ENCODE measurements around the gene HOXC6. TPM values are rescaled to one million over a fixed set of nuclear protein-coding genes. Genes with fewer than 3 reads are reported as not detected.

The HOXC6 gene
- total RNA-seq, 1 donor from 2014 or later, result not detected

- ATAC-seq (no peak), DNase-seq (ENCODE audit: low spot score) (no peak)
Measured at GRCh38 chr12:54025499-54026405, 2.5 kb upstream of the HOXC6 start.

- DNase-seq (ENCODE audit: low spot score) (no peak), ATAC-seq (no peak)
Measured at GRCh38 chr12:54026640-54027441, 1.4 kb upstream of the HOXC6 start.

- ATAC-seq (no peak), DNase-seq (ENCODE audit: low spot score) (no peak)
Measured at GRCh38 chr12:54027442-54027786, 826 bp upstream of the HOXC6 start.

GRCh38 chr12:54029529-54030441 is 1.5 kb downstream of the HOXC6 start:
- DNase-seq (ENCODE audit: low spot score), result no peak
- no peak for ATAC-seq

- no peak for ATAC-seq
- no peak for DNase-seq (ENCODE audit: low spot score)
Measured at GRCh38 chr12:54030442-54030801, 2.2 kb downstream of the HOXC6 start.

GRCh38 chr12:54030889-54031471 is 2.7 kb downstream of the HOXC6 start:
- no peak for DNase-seq (ENCODE audit: low spot score)
- peak; percentile 21 for ATAC-seq

- DNase-seq (ENCODE audit: low spot score), result no peak
- no peak for ATAC-seq
Measured at GRCh38 chr12:54031480-54031879, 3.2 kb downstream of the HOXC6 start.

GRCh38 chr12:54032086-54032619 is 3.9 kb downstream of the HOXC6 start:
- DNase-seq (ENCODE audit: low spot score) (no peak), ATAC-seq (no peak)

GRCh38 chr12:54032627-54033100 is 4.4 kb downstream of the HOXC6 start, which contains the start of gene HOXC5:
Gene HOXC5, plus strand, starts transcription at chr12:54033050. Its CDS starts 73 bp downstream, at chr12:54033123.
- DNase-seq (ENCODE audit: low spot score), result peak; percentile 54
- ATAC-seq, result peak; percentile 82

- DNase-seq (ENCODE audit: low spot score) (no peak), ATAC-seq (no peak)
Measured at GRCh38 chr12:54033106-54033979, 5.1 kb downstream of the HOXC6 start.

GRCh38 chr12:54033980-54034784 is 5.9 kb downstream of the HOXC6 start:
- DNase-seq (ENCODE audit: low spot score) (no peak), ATAC-seq (no peak)

GRCh38 chr12:54034785-54035310 is 6.6 kb downstream of the HOXC6 start:
- ATAC-seq, result no peak

GRCh38 chr12:54035568-54036264 is 7.5 kb downstream of the HOXC6 start:
- ATAC-seq (no peak), DNase-seq (ENCODE audit: low spot score) (no peak)

More at GRCh38 chr12:54034785-54035310, 6.6 kb downstream of the HOXC6 start:
- DNase-seq (ENCODE audit: low spot score), result no peak

GRCh38 chr12:54036620-54037359 is 8.6 kb downstream of the HOXC6 start:
- no peak for DNase-seq (ENCODE audit: low spot score)

GRCh38 chr12:54037360-54038283 is 9.4 kb downstream of the HOXC6 start:
- DNase-seq (ENCODE audit: low spot score) (no peak), ATAC-seq (no peak)

More at GRCh38 chr12:54036620-54037359, 8.6 kb downstream of the HOXC6 start:
- ATAC-seq, result no peak

Measured in left lobe of liver (tissue), 2 donors.